ENCODE data around the gene BRCA1. TPM values are rescaled to one million over a fixed set of nuclear protein-coding genes. Genes with fewer than 3 reads are reported as not detected.
"Not testable (repeated sequence)": the region's sequence is repeated elsewhere in the genome, so short reads cannot be mapped to it uniquely, and the experiment has no call there.

Gene BRCA1
- total RNA-seq, 1 experiment from 2014 or later, result 27.9 TPM

DNA sequence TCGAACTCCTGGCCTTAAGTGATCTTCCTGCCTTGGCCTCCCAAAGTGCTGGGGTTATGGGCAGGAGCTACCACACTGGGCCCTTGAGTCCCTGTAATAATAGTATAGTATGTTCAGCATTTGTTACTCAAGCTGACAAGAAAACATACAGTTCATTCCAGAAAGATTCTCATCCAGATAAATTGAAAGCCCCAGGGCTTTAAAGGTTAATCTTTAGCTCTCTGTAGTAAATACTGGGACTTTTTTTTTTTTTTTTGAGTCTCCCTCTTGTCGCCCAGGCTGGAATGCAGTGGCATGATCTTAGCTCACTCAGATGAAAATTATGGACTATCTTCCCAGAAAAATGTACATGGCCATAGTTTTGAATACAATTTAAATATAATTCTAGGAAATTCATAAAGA is 11.0 kb downstream of the BRCA1 start:
- DNase-seq, result no peak
- H3K27me3 ChIP-seq (ENCODE audit: control insufficient read depth, insufficient read depth, low read length), result no peaks in the 10 kb centered on the region
- no peak overlapping the region for H3K4me3 ChIP-seq (ENCODE audit: insufficient read depth, low read depth, low read length)

DNA sequence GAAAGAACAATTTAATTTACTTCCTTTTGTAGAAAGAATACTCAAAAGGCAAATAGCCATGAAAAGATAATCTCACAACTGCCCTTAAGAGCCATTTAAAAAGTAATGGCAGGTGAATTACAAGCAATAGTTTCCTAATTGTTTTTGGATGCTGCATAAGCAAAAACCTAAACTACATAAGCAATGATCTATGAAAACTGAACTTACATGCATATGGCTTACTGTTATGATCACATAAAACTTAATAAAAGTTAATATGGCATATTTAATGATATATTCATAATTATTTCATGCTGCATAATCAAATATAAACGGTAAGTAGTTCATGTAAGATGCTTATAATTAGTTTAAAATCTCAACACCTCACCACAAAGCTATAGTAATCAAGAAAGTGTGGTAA is 18.6 kb downstream of the BRCA1 start:
- DNase-seq, result no peak
- H3K4me3 ChIP-seq (ENCODE audit: insufficient read depth, low read depth, low read length), result no peak overlapping the region
- no peaks in the 10 kb centered on the region; the same call in none of the 2 replicates for H3K36me3 ChIP-seq (replicated peaks; ENCODE audit: control insufficient read depth, insufficient read depth, low read length)
- no peaks in the 10 kb centered on the region for H3K27me3 ChIP-seq (ENCODE audit: control insufficient read depth, insufficient read depth, low read length)

More for the DNA sequence above, 11.0 kb downstream of the BRCA1 start:
- H3K36me3 ChIP-seq (replicated peaks; ENCODE audit: control insufficient read depth, insufficient read depth, low read length), result no peaks in the 10 kb centered on the region

DNA sequence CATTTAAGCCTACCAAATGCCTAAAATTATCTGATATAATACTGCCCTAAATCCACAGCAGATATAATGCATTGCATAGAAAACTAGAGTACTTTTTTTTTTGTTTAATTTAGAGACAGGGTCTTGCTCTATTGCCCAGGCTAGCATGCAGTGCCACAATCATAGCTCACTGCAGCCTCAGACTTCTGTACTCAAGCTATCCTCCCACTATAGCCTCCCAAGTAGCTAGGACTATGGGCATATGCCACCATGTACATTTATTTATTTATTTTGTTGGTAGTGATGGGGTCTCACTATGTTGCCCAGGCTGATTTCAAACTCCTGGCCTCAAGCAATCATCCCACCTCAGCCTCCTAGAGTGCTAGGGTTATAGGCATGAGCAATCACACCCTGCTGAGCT is 20.0 kb downstream of the BRCA1 start:
- Histone ChIP-seq H3K27me3 (ENCODE audit: control insufficient read depth, insufficient read depth, low read length) (no peaks in the 10 kb centered on the region), H3K4me3 (ENCODE audit: insufficient read depth, low read depth, low read length) (no peak overlapping the region), H3K36me3 (replicated peaks; ENCODE audit: control insufficient read depth, insufficient read depth, low read length) (no peaks in the 10 kb centered on the region; the same call in none of the 2 replicates)
- no peak for DNase-seq

DNA sequence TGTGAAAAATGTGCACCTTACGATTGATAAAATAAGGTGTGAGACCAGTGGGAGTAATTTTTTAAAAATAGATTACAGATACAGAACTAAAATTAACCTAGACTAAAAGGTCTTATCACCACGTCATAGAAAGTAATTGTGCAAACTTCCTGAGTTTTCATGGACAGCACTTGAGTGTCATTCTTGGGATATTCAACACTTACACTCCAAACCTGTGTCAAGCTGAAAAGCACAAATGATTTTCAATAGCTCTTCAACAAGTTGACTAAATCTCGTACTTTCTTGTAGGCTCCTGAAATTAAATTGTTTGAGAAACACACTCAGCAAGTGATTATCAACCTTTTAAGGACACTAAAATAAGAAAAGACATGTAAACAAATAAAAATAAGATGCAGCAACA is 20.5 kb downstream of the BRCA1 start:
- H3K4me3 ChIP-seq (ENCODE audit: insufficient read depth, low read depth, low read length), result no peak overlapping the region
- H3K27me3 ChIP-seq (ENCODE audit: control insufficient read depth, insufficient read depth, low read length), result no peaks in the 10 kb centered on the region
- H3K36me3 ChIP-seq (replicated peaks; ENCODE audit: control insufficient read depth, insufficient read depth, low read length), result no peaks in the 10 kb centered on the region; the same call in none of the 2 replicates
- no peak for DNase-seq

DNA sequence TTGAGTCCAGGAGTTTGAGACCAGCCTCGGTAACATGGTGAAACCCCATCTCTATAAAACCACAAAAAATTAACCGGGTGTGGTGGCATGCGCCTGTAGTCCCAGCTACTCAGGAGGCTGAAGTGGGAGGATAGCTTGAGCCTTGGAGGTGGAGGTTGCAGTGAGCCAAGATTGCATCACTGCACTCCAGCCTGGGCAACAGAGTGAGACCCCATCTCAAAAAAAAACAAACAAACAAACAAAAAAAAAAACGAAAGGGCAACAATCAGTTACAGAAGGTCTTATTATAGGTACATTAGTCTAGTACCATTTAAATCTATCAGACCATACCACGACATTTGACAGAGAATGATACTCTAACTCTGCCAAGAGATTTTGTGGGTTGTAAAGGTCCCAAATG is 29.8 kb downstream of the BRCA1 start:
- DNase-seq; H3K36me3 ChIP-seq (replicated peaks; ENCODE audit: control insufficient read depth, insufficient read depth, low read length); H3K27me3 ChIP-seq (ENCODE audit: control insufficient read depth, insufficient read depth, low read length); H3K4me3 ChIP-seq (ENCODE audit: insufficient read depth, low read depth, low read length): not testable (repeated sequence)

DNA sequence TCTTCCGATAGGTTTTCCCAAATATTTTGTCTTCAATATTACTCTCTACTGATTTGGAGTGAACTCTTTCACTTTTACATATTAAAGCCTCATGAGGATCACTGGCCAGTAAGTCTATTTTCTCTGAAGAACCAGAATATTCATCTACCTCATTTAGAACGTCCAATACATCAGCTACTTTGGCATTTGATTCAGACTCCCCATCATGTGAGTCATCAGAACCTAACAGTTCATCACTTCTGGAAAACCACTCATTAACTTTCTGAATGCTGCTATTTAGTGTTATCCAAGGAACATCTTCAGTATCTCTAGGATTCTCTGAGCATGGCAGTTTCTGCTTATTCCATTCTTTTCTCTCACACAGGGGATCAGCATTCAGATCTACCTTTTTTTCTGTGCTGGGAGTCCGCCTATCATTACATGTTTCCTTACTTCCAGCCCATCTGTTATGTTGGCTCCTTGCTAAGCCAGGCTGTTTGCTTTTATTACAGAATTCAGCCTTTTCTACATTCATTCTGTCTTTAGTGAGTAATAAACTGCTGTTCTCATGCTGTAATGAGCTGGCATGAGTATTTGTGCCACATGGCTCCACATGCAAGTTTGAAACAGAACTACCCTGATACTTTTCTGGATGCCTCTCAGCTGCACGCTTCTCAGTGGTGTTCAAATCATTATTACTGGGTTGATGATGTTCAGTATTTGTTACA is 30.9 kb downstream of the BRCA1 start:
- Histone ChIP-seq H3K4me3 (ENCODE audit: insufficient read depth, low read depth, low read length) (no peak overlapping the region), H3K36me3 (replicated peaks; ENCODE audit: control insufficient read depth, insufficient read depth, low read length) (peaks cover 5% of the 10 kb centered on the region), H3K27me3 (ENCODE audit: control insufficient read depth, insufficient read depth, low read length) (no peaks in the 10 kb centered on the region)
- no peak for DNase-seq

DNA sequence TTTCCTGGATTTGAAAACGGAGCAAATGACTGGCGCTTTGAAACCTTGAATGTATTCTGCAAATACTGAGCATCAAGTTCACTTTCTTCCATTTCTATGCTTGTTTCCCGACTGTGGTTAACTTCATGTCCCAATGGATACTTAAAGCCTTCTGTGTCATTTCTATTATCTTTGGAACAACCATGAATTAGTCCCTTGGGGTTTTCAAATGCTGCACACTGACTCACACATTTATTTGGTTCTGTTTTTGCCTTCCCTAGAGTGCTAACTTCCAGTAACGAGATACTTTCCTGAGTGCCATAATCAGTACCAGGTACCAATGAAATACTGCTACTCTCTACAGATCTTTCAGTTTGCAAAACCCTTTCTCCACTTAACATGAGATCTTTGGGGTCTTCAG is 32.3 kb downstream of the BRCA1 start:
- no peak overlapping the region for H3K4me3 ChIP-seq (ENCODE audit: insufficient read depth, low read depth, low read length)
- no peak for DNase-seq
- H3K36me3 ChIP-seq (replicated peaks; ENCODE audit: control insufficient read depth, insufficient read depth, low read length), result peaks cover 5% of the 10 kb centered on the region
- no peaks in the 10 kb centered on the region for H3K27me3 ChIP-seq (ENCODE audit: control insufficient read depth, insufficient read depth, low read length)

DNA sequence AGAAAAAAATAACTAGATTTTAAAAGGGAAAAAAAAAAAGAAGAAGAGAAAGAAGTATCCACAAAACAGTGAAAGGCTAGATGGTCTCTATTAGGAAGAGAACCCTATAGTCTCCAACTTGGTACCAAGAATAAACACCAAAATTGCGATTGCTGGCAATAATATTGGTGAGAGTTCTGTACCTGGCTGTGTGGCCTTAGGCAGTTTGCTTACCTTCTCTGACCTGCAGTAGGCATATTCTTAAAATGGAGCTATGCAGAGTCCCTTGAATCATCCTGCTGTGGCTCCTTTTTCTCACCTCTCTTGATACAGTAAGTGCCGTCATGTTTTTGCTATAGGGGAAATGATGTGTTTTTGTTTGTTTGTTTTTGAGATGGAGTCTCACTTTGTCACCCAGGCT is 35.1 kb downstream of the BRCA1 start:
- Histone ChIP-seq H3K36me3 (replicated peaks; ENCODE audit: control insufficient read depth, insufficient read depth, low read length) (peaks cover 3% of the 10 kb centered on the region), H3K4me3 (ENCODE audit: insufficient read depth, low read depth, low read length) (no peak overlapping the region)
- no peak for DNase-seq

DNA sequence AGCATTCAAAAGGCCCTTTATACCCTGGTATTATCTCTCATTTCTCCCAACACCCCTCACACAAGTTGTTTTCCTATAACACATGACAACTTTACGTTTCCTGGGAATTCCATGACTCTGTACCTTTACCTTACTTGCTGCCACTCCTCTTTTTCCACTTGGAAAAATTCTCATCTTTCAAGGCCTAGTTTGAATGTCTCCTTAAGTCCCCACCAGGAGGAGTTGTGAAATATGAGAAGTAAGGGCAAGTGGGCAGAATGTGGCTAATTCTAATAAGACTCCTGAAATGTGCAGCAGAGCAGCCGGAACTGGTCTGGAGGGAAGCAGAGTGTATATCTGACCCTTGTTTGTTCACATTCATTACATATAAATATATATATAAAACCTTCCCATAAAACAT is 39.7 kb downstream of the BRCA1 start:
- no peak overlapping the region for H3K4me3 ChIP-seq (ENCODE audit: insufficient read depth, low read depth, low read length)
- H3K27me3 ChIP-seq (ENCODE audit: control insufficient read depth, insufficient read depth, low read length), result no peaks in the 10 kb centered on the region
- peaks cover 2% of the 10 kb centered on the region for H3K36me3 ChIP-seq (replicated peaks; ENCODE audit: control insufficient read depth, insufficient read depth, low read length)
- no peak for DNase-seq

More for the DNA sequence above, 35.1 kb downstream of the BRCA1 start:
- H3K27me3 ChIP-seq (ENCODE audit: control insufficient read depth, insufficient read depth, low read length), result no peaks in the 10 kb centered on the region

DNA sequence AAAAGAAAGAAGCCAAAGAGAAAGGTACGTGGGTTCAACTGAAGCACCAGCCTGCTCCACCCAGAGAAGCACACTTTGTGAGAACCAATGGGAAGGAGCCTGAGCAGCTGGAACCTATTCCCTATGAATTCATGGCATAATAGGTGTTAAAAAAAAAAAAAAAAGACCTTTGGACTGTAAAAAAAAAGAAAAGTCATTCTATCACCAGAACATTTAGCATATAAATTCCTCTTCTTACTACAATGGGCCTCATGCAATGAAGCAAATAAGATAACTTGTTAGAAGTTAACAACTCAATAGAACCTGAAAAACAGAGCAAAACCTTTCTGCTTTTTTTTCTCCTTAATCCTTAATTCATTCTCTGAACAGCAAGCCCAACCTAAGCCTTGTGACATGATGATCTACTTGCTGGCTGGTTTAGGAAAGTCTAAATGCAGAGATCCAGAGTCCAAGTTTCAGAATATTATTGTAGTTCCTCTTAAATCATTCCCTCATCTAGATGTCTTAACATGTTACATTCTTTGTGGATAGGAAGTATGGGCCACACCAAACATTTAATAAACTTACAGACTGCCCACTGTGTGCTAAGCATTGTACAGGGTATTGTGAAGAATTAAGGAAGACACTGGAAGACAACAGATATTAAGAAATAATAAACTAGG is 45.4 kb downstream of the BRCA1 start:
- Histone ChIP-seq H3K4me3 (ENCODE audit: insufficient read depth, low read depth, low read length) (no peak overlapping the region), H3K27me3 (ENCODE audit: control insufficient read depth, insufficient read depth, low read length) (no peaks in the 10 kb centered on the region), H3K36me3 (replicated peaks; ENCODE audit: control insufficient read depth, insufficient read depth, low read length) (peaks cover 2% of the 10 kb centered on the region)
- DNase-seq, result no peak

DNA sequence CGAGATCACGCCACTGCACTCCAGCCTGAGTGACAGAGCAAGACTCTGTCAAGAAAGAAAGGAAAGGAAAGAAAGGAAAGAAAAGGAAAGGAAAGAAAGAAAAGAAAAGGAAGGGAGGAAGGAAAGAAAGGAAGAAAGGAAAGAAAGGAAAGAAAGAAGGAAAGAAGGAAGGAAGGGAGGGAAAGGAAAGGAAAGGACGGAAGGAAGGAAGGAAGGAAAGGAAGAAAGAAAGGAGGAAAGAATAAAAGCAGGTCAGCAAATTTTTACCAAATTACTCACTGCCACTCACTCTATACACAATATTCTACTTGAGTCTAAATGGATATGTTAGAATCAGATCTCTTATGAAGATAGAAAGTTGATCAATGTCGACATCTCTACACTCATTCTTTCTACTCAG is 50.3 kb downstream of the BRCA1 start:
- DNase-seq, result no peak
- H3K27me3 ChIP-seq (ENCODE audit: control insufficient read depth, insufficient read depth, low read length), result no peaks in the 10 kb centered on the region
- H3K36me3 ChIP-seq (replicated peaks; ENCODE audit: control insufficient read depth, insufficient read depth, low read length), result no peaks in the 10 kb centered on the region; the same call in 1 of the 2 replicates
- H3K4me3 ChIP-seq (ENCODE audit: insufficient read depth, low read depth, low read length), result no peak overlapping the region

DNA sequence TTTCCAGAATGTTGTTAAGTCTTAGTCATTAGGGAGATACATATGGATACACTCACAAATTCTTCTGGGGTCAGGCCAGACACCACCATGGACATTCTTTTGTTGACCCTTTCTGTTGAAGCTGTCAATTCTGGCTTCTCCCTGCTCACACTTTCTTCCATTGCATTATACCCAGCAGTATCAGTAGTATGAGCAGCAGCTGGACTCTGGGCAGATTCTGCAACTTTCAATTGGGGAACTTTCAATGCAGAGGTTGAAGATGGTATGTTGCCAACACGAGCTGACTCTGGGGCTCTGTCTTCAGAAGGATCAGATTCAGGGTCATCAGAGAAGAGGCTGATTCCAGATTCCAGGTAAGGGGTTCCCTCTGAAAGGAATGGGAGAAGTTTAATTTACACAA is 54.3 kb downstream of the BRCA1 start:
- DNase-seq, result no peak
- no peaks in the 10 kb centered on the region; the same call in 1 of the 2 replicates for H3K36me3 ChIP-seq (replicated peaks; ENCODE audit: control insufficient read depth, insufficient read depth, low read length)
- no peaks in the 10 kb centered on the region for H3K27me3 ChIP-seq (ENCODE audit: control insufficient read depth, insufficient read depth, low read length)
- H3K4me3 ChIP-seq (ENCODE audit: insufficient read depth, low read depth, low read length), result no peak overlapping the region

DNA sequence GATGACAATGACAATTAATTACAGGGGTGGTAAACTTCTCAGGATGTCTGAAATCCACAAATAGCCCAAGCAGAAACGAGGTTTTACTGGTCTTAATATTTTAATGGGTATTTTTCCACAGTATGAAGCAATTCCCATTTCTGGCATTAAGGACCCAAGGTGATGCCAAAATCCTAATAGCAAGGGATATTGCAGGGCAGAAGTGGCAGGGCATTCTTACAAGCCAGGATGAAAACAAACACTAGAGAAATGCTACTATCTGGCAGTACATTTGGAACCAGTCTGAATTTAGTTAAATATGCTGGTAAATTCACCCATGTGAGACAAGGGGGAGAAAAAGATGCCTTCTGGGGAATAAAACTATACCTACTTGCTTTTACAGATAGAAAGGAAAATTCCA is 54.9 kb downstream of the BRCA1 start:
- DNase-seq, result no peak
- no peaks in the 10 kb centered on the region for H3K27me3 ChIP-seq (ENCODE audit: control insufficient read depth, insufficient read depth, low read length)
- H3K4me3 ChIP-seq (ENCODE audit: insufficient read depth, low read depth, low read length), result no peak overlapping the region

DNA sequence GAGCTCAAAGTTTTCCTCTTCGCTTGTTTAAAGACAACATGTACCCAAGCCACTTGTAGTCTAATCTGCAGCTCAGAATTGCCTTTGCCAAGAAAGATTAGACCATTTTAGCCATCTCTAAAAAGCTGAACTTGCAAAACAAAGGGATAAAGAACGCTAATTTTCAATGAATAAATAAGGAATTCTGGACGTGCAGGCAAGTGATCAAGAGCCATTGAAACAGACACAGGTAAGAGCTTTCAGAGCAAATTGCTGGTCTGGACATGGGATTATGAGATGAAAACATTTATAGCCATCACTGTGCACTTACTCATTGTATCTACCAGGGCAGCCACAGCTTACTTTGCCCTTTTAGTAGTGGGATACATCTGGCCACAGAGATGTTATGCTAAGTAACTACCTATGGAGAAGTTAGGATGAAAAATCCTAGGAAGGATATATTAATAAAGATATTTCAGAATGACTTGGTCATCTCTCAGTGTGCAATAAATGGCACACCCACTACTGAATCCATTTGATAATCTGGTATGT is 55.7 kb downstream of the BRCA1 start:
- H3K4me3 ChIP-seq (ENCODE audit: insufficient read depth, low read depth, low read length), result no peak overlapping the region
- no peak for DNase-seq
- no peaks in the 10 kb centered on the region for H3K27me3 ChIP-seq (ENCODE audit: control insufficient read depth, insufficient read depth, low read length)
- no peaks in the 10 kb centered on the region; the same call in 1 of the 2 replicates for H3K36me3 ChIP-seq (replicated peaks; ENCODE audit: control insufficient read depth, insufficient read depth, low read length)

More for the DNA sequence above, 54.9 kb downstream of the BRCA1 start:
- H3K36me3 ChIP-seq (replicated peaks; ENCODE audit: control insufficient read depth, insufficient read depth, low read length), result no peaks in the 10 kb centered on the region; the same call in 1 of the 2 replicates

Data from H7 (cell line).